H1 (cell line): Measurements from ENCODE around the gene CPD. TPM values are rescaled to one million over a fixed set of nuclear protein-coding genes. Genes with fewer than 3 reads are reported as not detected.
A peak's percentile ranks its signal among the peaks of the same experiment; 100 is the strongest.

Source experiments
- ASH2L ChIP-seq: fragments of 200-600, 300-600 bp; sonication (generic); IDR thresholded peaks from one replicate; pipeline ENCODE4 v1.7.1; 2017; ENCODE audit warnings: low read length
- ATF2 ChIP-seq: IDR thresholded peaks from 2 replicates; pipeline ENCODE4 v1.6.1; 2012; ENCODE audit warnings: low read length, inconsistent platforms
- ATF3 ChIP-seq: IDR thresholded peaks from 2 replicates; pipeline ENCODE4 v1.6.1; 2011; ENCODE audit warnings: low read depth, mild to moderate bottlenecking, low read length; ENCODE audit not compliant: insufficient read depth
- BCL11A ChIP-seq, 2 experiments: IDR thresholded peaks; one replicate each; pipeline ENCODE4 v1.6.1; 2011; ENCODE audit warnings: low read depth in 2 of 2, low read length in 2 of 2, mild to moderate bottlenecking in 2 of 2
- CBX8 ChIP-seq: fragments of 300-800, 300-1000 bp; sonication (generic); IDR thresholded peaks from 2 replicates; pipeline ENCODE4 v1.7.1; 2016; ENCODE audit warnings: low read depth, low read length, borderline replicate concordance
- CTCF ChIP-seq, 3 experiments: IDR thresholded peaks; 1 replicate in 2 of 3; 2 replicates in 1 of 3; pipeline versions ENCODE4 v1.5.1 to v1.6.1; 2011; ENCODE audit warnings: low read length in 3 of 3, mild to moderate bottlenecking in 3 of 3, inconsistent platforms in 2 of 3, low read depth in 1 of 3, moderate library complexity in 1 of 3; ENCODE audit not compliant: insufficient read depth in 1 of 3; ENCODE audit errors: control extremely low read depth in 1 of 3
- EGR1 ChIP-seq: IDR thresholded peaks from 2 replicates; pipeline ENCODE4 v1.6.1; 2011; ENCODE audit warnings: low read depth, low read length, borderline replicate concordance
- FOSL1 ChIP-seq: IDR thresholded peaks from 2 replicates; pipeline ENCODE4 v1.6.1; 2011; ENCODE audit warnings: mild to moderate bottlenecking, low read depth, low read length, moderate library complexity; ENCODE audit not compliant: insufficient read depth
- HDAC2 ChIP-seq, 2 experiments: fragments of 300-600 bp in 1 of 2; sonication (generic) in 1 of 2; IDR thresholded peaks; 2 replicates each; pipeline ENCODE4 v1.6.1; 2011 to 2012; ENCODE audit warnings: low read depth in 2 of 2, low read length in 2 of 2, mild to moderate bottlenecking in 2 of 2, moderate library complexity in 2 of 2, borderline replicate concordance in 1 of 2, inconsistent platforms in 1 of 2
- KDM4A ChIP-seq: IDR thresholded peaks from one replicate; pipeline ENCODE4 v1.7.1; 2012; ENCODE audit warnings: low read depth, mild to moderate bottlenecking, moderate library complexity, low read length, inconsistent platforms; ENCODE audit not compliant: severe bottlenecking
- POU5F1 ChIP-seq: IDR thresholded peaks from 2 replicates; pipeline ENCODE4 v1.6.1; 2011; ENCODE audit warnings: low read depth, mild to moderate bottlenecking, low read length, moderate library complexity
- RBBP5 ChIP-seq: IDR thresholded peaks from 2 replicates; pipeline ENCODE4 v1.7.1; 2012; ENCODE audit warnings: low read depth, mild to moderate bottlenecking, inconsistent platforms, low read length, moderate library complexity, borderline replicate concordance
- TAF1 ChIP-seq: IDR thresholded peaks from 2 replicates; pipeline ENCODE4 v1.6.1; 2011; ENCODE audit warnings: mild to moderate bottlenecking, low read depth, low read length
- TAF7 ChIP-seq: optimal IDR thresholded peaks from 2 replicates; pipeline ENCODE3; 2011; ENCODE audit warnings: low read depth, mild to moderate bottlenecking, inconsistent platforms, low read length, moderate library complexity, borderline replicate concordance
- TBP ChIP-seq: IDR thresholded peaks from 2 replicates; pipeline ENCODE4 v1.6.1; 2011; ENCODE audit warnings: low read depth, low read length, improper control_type of control experiment
- YY1 ChIP-seq: IDR thresholded peaks from 2 replicates; pipeline ENCODE4 v1.6.1; 2011; ENCODE audit warnings: low read depth, mild to moderate bottlenecking, low read length
- polyA plus RNA-seq, 7 experiments: library from polyadenylated mRNA; depleted of rRNA in 3 of 7; stranded (reverse) in 5 of 7; unstranded in 2 of 7; fragments of >200 nt in 5 of 7; fragments of 200-250 nt in 2 of 7; gene quantifications; 1 replicate in 5 of 7; 2 replicates in 1 of 7; 4 replicates in 1 of 7; pipeline versions ENCODE4 v1.2.1 to v1.2.3, GENCODE V29; 2011 to 2013; ENCODE audit warnings: missing spikeins in 2 of 7, mixed read lengths in 2 of 7
- total RNA-seq: library from RNA; stranded (reverse); fragmentation: NEBNext Ultra II Directional; extraction: Animal tissue kit (Norgen Biotek cat#: 25700); gene quantifications from 2 replicates; pipeline ENCODE4 v1.2.1, GENCODE V29; 2021

The CPD gene
- total and polyA plus RNA-seq, 2 of the 8 experiments (the other 6 are each of a cell fraction or from before 2014, with no cell fraction given), result 8.6 to 46.2 TPM

GRCh38 chr17:30336369-30337171 is 42.2 kb upstream of the CPD start (continued):
- TF ChIP-seq TAF7, result no peak
- no peak for TF ChIP-seq TBP
- TF ChIP-seq POU5F1, result no peak
- TF ChIP-seq ASH2L, result no peak
- peak in 2 of 3 experiments; percentile 70 to 71; a peak in 3 of 4 replicates for TF ChIP-seq CTCF (IDR thresholded peaks at IDR 0.05; ENCODE audit: control extremely low read depth in 1 of 3, insufficient read depth in 1 of 3, low read depth in 1 of 3, low read length in 3 of 3)
- no peak for TF ChIP-seq CBX8
- TF ChIP-seq HDAC2 (IDR thresholded peaks at IDR 0.05; ENCODE audit: borderline replicate concordance in 1 of 2, low read depth in 2 of 2, low read length in 2 of 2), result no peak
- TF ChIP-seq EGR1, result no peak
- 0 out of 2 replicates have a peak, but pooled peaks have one; percentile 8 for TF ChIP-seq ATF3
- no peak for TF ChIP-seq TAF1
- TF ChIP-seq KDM4A, result no peak
- no peak for TF ChIP-seq ATF2
- TF ChIP-seq BCL11A (IDR thresholded peaks at IDR 0.05; ENCODE audit: low read depth in 2 of 2, low read length in 2 of 2), result no peak
- TF ChIP-seq RBBP5, result no peak
- no peak for TF ChIP-seq FOSL1
- TF ChIP-seq YY1, result peak; percentile 44; the same call in 1 of the 2 replicates
- TF ChIP-seq, all 59 proteins: peak for 4
